Stimulated activated CD4-positive, alpha-beta T cell treated with anti-CD3 and anti-CD28 coated beads, TNF-alpha, amount 100 ng/mL, for 1 hour (primary cell): ENCODE measurements around the gene CYB5A.
A peak's percentile ranks its signal among the peaks of the same experiment; 100 is the strongest.
"Not testable (repeated sequence)": the region's sequence is repeated elsewhere in the genome, so short reads cannot be mapped to it uniquely, and the experiment has no call there.

Experiments
- DNase-seq, 3 donors: peaks; one replicate each; pipeline ENCODE4 v3.0.0-alpha.2; 2020; ENCODE audit warnings: low read depth in 3 of 3, low spot score in 1 of 3

The CYB5A gene

GRCh38 chr18:74291771-74292540 is at the start of gene CYB5A:
CYB5A (minus strand) TSS chr18:74291963; CDS start chr18:74291875, 88 bp downstream.
- DNase-seq, result peak; percentile 94 to 99 (median 98)

GRCh38 chr18:74337912-74338309 is 46.1 kb upstream of the CYB5A start:
- DNase-seq, result no peak

GRCh38 chr18:74337155-74337911 is 45.6 kb upstream of the CYB5A start:
- no peak for DNase-seq

- no peak for DNase-seq
These were observed 44.9 kb upstream of the CYB5A start for GRCh38 chr18:74336656-74337055.

- no peak for DNase-seq
These were observed 42.6 kb upstream of the CYB5A start for GRCh38 chr18:74334242-74334893.

GRCh38 chr18:74333091-74333490 is 41.3 kb upstream of the CYB5A start:
- DNase-seq, result no peak

GRCh38 chr18:74331404-74331803 is 39.6 kb upstream of the CYB5A start:
- no peak for DNase-seq

GRCh38 chr18:74329688-74330205 is 38.0 kb upstream of the CYB5A start:
- no peak for DNase-seq

GRCh38 chr18:74328206-74328605 is 36.4 kb upstream of the CYB5A start:
- no peak for DNase-seq

GRCh38 chr18:74326791-74327190 is 35.0 kb upstream of the CYB5A start:
- not testable (repeated sequence) for DNase-seq

- DNase-seq, result no peak
These were observed 34.5 kb upstream of the CYB5A start for GRCh38 chr18:74326231-74326630.

- no peak for DNase-seq
These were observed 24.8 kb upstream of the CYB5A start for GRCh38 chr18:74316257-74317170.

GRCh38 chr18:74315464-74316256 is 23.9 kb upstream of the CYB5A start, which contains the start of gene C18orf63:
C18orf63 (plus strand) TSS chr18:74315839; CDS start chr18:74317866, 2,027 bp downstream.
- no peak for DNase-seq

- DNase-seq, result no peak
These were observed 23.1 kb upstream of the CYB5A start for GRCh38 chr18:74314759-74315463.

GRCh38 chr18:74311000-74311399 is 19.2 kb upstream of the CYB5A start:
- DNase-seq, result no peak

- no peak for DNase-seq
These were observed 18.6 kb upstream of the CYB5A start for GRCh38 chr18:74310411-74310810.

GRCh38 chr18:74303936-74304335 is 12.2 kb upstream of the CYB5A start:
- no peak for DNase-seq

GRCh38 chr18:74303306-74303705 is 11.5 kb upstream of the CYB5A start:
- no peak for DNase-seq

GRCh38 chr18:74299746-74300145 is 8.0 kb upstream of the CYB5A start:
- no peak for DNase-seq
